GM15510 (cell line): Measurements from ENCODE around the gene STXBP4.

ENCODE experiments used
- POLR2A ChIP-seq: IDR thresholded peaks from 3 replicates; pipeline ENCODE4 v1.6.1; 2011; ENCODE audit warnings: borderline replicate concordance; ENCODE audit not compliant: insufficient read length; ENCODE audit errors: extremely low read depth

STXBP4 gene

GRCh38 chr17:55067697-55068439, 99.3 kb downstream of the STXBP4 start:
- no peak for TF ChIP-seq POLR2A

GRCh38 chr17:55068862-55069811, 100.6 kb downstream of the STXBP4 start:
- no peak for TF ChIP-seq POLR2A

- TF ChIP-seq POLR2A, result no peak
Observed at GRCh38 chr17:55069983-55070529, 101.5 kb downstream of the STXBP4 start.

- TF ChIP-seq POLR2A, result no peak
Observed at GRCh38 chr17:55072898-55073297, 104.3 kb downstream of the STXBP4 start.

GRCh38 chr17:55081559-55081958, 113.0 kb downstream of the STXBP4 start:
- no peak for TF ChIP-seq POLR2A

- TF ChIP-seq POLR2A, result no peak
Observed at GRCh38 chr17:55086635-55087058, 118.1 kb downstream of the STXBP4 start.

GRCh38 chr17:55089256-55089655, 120.7 kb downstream of the STXBP4 start:
- TF ChIP-seq POLR2A, result no peak

GRCh38 chr17:55090079-55090492, 121.5 kb downstream of the STXBP4 start:
- no peak for TF ChIP-seq POLR2A

GRCh38 chr17:55093353-55093752, 124.8 kb downstream of the STXBP4 start:
- no peak for TF ChIP-seq POLR2A

GRCh38 chr17:55098765-55099164, 130.2 kb downstream of the STXBP4 start:
- no peak for TF ChIP-seq POLR2A

- no peak for TF ChIP-seq POLR2A
Observed at GRCh38 chr17:55110521-55110920, 142.0 kb downstream of the STXBP4 start.

GRCh38 chr17:55114283-55114682, 145.7 kb downstream of the STXBP4 start:
- TF ChIP-seq POLR2A, result no peak

- no peak for TF ChIP-seq POLR2A
Observed at GRCh38 chr17:55116440-55116914, 147.9 kb downstream of the STXBP4 start.

- no peak for TF ChIP-seq POLR2A
Observed at GRCh38 chr17:55117164-55117563, 148.6 kb downstream of the STXBP4 start.

- no peak for TF ChIP-seq POLR2A
Observed at GRCh38 chr17:55120651-55121050, 152.1 kb downstream of the STXBP4 start.
